Transverse colon (tissue), 3 donors: ENCODE measurements around the gene COX10.

Experiments used
- EP300 ChIP-seq: sonication (generic); formaldehyde crosslinking; IDR thresholded peaks from one replicate; pipeline ENCODE4 v1.6.1; 2017; ENCODE audit warnings: antibody characterized with exemption, low read depth
- TF ChIP-seq, protein P1 (sequence below), 5 experiments: fragments of 200-600 bp in 3 of 5; fragments of 450-650 bp in 2 of 5; sonication (generic) in 3 of 5; IDR thresholded peaks; 1 replicate in 2 of 5; 2 replicates in 3 of 5; pipeline ENCODE4 v1.5.1; 2016 to 2017; ENCODE audit warnings: antibody characterized with exemption in 5 of 5, inconsistent platforms in 3 of 5, mild to moderate bottlenecking in 2 of 5, moderate library complexity in 1 of 5

DNA sequence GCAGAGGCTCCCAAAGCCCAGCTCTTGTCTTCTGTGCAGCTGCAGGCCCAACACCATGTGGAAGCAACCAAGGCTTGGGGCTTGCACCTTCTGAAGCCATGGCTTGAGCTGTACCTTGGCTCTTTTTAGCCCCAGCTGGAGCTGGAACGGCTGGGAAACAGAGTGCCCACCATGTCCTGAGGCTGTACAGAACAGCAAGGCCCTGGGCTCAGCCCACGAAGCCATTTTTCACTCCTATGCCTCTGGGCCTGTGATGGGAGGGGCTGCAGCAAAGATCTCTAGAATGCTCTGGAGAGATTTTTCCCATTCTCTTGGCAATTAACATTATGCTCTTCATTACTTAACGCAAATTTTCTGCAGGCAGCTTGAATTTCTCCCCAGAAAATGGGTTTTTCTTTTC is 99.3 kb downstream of the COX10 start:
- TF ChIP-seq, protein P1, sequence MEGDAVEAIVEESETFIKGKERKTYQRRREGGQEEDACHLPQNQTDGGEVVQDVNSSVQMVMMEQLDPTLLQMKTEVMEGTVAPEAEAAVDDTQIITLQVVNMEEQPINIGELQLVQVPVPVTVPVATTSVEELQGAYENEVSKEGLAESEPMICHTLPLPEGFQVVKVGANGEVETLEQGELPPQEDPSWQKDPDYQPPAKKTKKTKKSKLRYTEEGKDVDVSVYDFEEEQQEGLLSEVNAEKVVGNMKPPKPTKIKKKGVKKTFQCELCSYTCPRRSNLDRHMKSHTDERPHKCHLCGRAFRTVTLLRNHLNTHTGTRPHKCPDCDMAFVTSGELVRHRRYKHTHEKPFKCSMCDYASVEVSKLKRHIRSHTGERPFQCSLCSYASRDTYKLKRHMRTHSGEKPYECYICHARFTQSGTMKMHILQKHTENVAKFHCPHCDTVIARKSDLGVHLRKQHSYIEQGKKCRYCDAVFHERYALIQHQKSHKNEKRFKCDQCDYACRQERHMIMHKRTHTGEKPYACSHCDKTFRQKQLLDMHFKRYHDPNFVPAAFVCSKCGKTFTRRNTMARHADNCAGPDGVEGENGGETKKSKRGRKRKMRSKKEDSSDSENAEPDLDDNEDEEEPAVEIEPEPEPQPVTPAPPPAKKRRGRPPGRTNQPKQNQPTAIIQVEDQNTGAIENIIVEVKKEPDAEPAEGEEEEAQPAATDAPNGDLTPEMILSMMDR (IDR thresholded peaks at IDR 0.05): no peak
- no peak for TF ChIP-seq EP300
